ENCODE results near the gene CCDC144A. TPM values are rescaled to one million over a fixed set of nuclear protein-coding genes. Genes with fewer than 3 reads are reported as not detected.
"Not testable (repeated sequence)": the region's sequence is repeated elsewhere in the genome, so short reads cannot be mapped to it uniquely, and the experiment has no call there.

The CCDC144A gene
- total RNA-seq, 2 donors from 2014 or later = 4.0 to 8.6 TPM

GRCh38 chr17:16687151-16687550 lies 2.9 kb upstream of the CCDC144A start:
- intact Hi-C loops (cut with DNase I); H3K36me3 ChIP-seq (replicated peaks in 1 of 2; ENCODE audit: insufficient read depth in 1 of 2, low read depth in 2 of 2); H3K9me3 ChIP-seq; DNase-seq; H3K4me1 ChIP-seq; H3K4me3 ChIP-seq; H3K27ac ChIP-seq; H3K27me3 ChIP-seq; ATAC-seq: not testable (repeated sequence)
- 42 to 53% methylated on average over 5 of the region's 5 CpGs for WGBS, 2 donors

DNA sequence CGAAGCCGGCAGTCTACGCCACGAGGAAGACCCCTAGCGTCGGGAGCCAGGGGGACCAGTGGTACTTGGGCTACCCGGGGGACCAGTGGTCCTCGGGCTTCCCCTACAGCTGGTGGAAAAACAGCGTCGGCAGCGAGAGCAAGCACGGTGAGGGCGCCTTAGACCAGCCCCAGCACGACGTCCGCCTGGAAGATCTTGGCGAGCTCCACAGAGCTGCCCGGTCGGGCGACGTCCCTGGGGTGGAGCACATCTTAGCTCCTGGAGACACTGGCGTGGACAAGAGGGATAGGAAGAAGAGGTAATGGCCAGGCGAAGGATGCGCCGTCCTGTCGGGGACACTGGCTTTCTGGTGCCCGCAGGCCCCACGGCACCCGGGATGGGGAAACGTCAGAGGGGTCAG lies 406 bp downstream of the CCDC144A start:
- DNase-seq = not testable (repeated sequence)

DNA sequence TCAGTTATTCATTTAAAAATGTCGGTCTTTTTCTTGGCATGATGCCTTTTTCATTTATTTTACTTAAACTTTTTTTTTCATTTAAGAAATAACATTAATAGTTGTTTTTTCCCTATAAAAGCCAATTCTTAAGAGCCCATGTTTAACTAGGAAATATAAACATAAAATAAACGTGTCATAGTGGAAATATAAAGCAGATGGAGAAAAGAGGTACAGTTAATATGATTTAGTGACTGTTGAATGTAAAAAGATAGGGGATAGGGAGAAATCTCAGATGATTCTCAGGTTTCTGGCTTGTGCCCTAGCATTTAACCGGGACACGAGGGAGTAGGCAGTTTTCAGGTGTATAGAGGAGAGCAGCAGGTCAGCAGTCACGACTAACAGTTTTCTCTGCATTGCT lies 7.6 kb downstream of the CCDC144A start:
- 80 to 84% methylated on average over 5 of the region's 5 CpGs for WGBS, 2 donors
- H3K9me3 ChIP-seq; DNase-seq; ATAC-seq; H3K27me3 ChIP-seq; H3K27ac ChIP-seq; H3K4me3 ChIP-seq; intact Hi-C loops (cut with DNase I); H3K36me3 ChIP-seq (replicated peaks in 1 of 2; ENCODE audit: insufficient read depth in 1 of 2, low read depth in 2 of 2); H3K4me1 ChIP-seq: not testable (repeated sequence)

More for the DNA sequence above, 406 bp downstream of the CCDC144A start:
- H3K4me1 ChIP-seq; H3K4me3 ChIP-seq; intact Hi-C loops (cut with DNase I); H3K27ac ChIP-seq; H3K36me3 ChIP-seq (replicated peaks in 1 of 2; ENCODE audit: insufficient read depth in 1 of 2, low read depth in 2 of 2); H3K9me3 ChIP-seq; H3K27me3 ChIP-seq: not testable (repeated sequence)
- peak; percentile 6 for ATAC-seq
- WGBS, 2 donors = 60 to 87% methylated on average over 26 to 30 of the region's 30 CpGs

DNA sequence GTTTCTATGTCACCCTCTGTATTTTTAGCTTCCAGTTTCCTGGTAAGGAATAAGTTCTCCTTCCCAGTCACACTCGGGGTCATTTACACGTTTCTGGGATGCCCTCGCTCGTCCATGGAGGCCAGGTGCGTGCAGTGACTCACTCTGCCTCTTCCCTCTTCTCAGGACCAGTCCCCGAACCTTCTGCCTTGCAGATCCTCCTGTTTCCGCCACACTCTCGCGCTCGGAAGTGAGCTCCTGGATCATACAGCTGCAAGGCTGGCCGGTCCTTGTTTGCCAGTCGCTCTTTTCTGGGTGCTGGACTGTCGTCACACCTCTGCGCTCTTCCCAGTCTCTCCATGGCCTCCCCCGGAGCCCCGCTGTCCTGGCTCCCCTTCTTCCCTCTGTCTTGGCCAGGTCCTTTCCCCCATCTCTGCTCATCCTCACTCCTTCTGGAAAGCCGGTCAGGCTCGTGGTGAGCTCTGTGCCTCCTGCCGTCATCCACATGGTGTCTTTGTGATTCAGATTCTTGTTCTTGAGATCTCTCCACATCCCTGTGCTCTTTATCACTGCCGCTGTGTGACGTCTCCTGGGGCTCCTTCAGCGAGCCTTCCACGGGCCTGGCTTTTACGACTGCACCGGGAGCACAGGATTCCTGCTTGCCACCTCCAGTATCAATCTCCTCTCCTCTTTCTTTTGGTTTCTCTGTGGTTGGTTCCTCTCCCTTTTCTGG lies 55.6 kb downstream of the CCDC144A start:
- H3K9me3 ChIP-seq; H3K4me1 ChIP-seq; H3K4me3 ChIP-seq; H3K27me3 ChIP-seq; intact Hi-C loops (cut with DNase I); H3K27ac ChIP-seq; H3K36me3 ChIP-seq (replicated peaks in 1 of 2; ENCODE audit: insufficient read depth in 1 of 2, low read depth in 2 of 2): not testable (repeated sequence)
- DNase-seq (peak in 1 of 4 donors; percentile 7), ATAC-seq (peak; percentile 42)
- WGBS, 2 donors = 10 to 38% methylated on average over 22 to 24 of the region's 25 CpGs

- DNase-seq (peak in 1 of 4 donors; percentile 6), ATAC-seq (peak; percentile 73)
- H3K36me3 ChIP-seq (replicated peaks in 1 of 2; ENCODE audit: insufficient read depth in 1 of 2, low read depth in 2 of 2); H3K4me1 ChIP-seq; H3K9me3 ChIP-seq; H3K27ac ChIP-seq; intact Hi-C loops (cut with DNase I); H3K4me3 ChIP-seq; H3K27me3 ChIP-seq: not testable (repeated sequence)
- 10 to 23% methylated on average over 22 to 24 of the region's 24 CpGs for WGBS, 2 donors
Measured at GRCh38 chr17:16746571-16746970, 56.5 kb downstream of the CCDC144A start.

DNA sequence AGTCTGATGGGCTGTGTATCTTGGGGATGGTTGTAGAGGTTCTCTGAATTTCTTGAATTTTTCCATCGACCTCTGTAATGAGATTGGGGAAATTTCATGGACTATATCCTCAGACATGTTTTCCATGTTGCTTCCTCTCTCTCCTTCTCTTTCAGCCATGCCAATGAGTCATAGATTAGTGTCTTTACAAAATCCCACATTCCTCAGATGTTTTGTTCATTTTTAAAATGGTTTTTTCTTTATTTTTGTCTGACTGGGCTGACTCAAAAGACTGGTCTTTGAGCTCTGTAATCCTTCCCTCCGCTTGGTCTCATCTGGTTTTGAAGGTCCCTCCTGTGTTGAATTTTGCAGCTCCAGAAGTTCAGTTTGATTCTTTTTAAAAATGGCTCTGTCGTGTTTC lies 60.5 kb downstream of the CCDC144A start:
- WGBS, 2 donors = 36 to 50% methylated on average over 2 to 3 of the region's 3 CpGs
- DNase-seq; H3K4me1 ChIP-seq; H3K4me3 ChIP-seq; H3K27me3 ChIP-seq; H3K36me3 ChIP-seq (replicated peaks in 1 of 2; ENCODE audit: insufficient read depth in 1 of 2, low read depth in 2 of 2); H3K9me3 ChIP-seq; intact Hi-C loops (cut with DNase I); H3K27ac ChIP-seq; ATAC-seq: not testable (repeated sequence)

DNA sequence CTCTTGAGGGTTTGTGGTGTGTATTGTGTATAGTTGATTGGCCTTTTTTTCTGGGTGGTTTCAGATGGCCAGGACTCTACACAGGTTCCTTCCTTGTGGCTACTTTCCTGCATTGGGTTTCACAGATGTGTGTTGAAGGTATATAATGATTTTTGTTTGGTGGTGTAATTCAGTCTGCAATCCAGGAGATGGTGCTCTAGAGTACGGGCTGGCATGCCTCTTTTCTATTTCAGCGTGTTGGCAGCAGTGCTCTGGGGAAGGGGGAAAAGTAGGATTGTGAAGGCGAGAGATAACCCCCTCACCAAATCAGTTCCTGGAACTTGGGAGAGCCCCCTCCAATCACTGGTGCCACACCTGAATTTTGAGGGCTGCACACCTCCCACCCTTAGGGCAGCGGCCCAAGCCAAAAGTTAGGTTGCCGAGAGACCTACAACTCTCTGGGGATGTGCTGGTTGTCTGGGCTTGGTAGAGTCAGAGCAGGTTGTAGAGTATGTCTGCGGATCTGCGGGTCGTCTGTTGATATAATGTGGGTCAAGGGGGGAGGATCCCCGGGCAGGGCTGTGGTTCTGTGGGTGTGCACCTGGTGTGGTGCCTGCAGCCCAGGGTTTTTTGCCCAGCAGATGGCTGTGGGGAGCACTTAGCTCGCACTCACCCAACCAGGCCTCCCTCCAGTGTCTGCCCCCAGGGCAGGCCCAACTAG lies 61.3 kb downstream of the CCDC144A start:
- DNase-seq (peak in 1 of 4 donors; percentile 8), ATAC-seq (peak; percentile 45)
- TF ChIP-seq CTCF (IDR thresholded peaks at IDR 0.05) = peak in 6 of 7 experiments; percentile 41 to 61 (median 50)
- 0 to 39% methylated on average over 3 to 5 of the region's 10 CpGs for WGBS, 2 donors
- H3K4me3 ChIP-seq; intact Hi-C loops (cut with DNase I); H3K9me3 ChIP-seq; H3K4me1 ChIP-seq; H3K27me3 ChIP-seq; H3K36me3 ChIP-seq (replicated peaks in 1 of 2; ENCODE audit: insufficient read depth in 1 of 2, low read depth in 2 of 2); H3K27ac ChIP-seq: not testable (repeated sequence)

DNA sequence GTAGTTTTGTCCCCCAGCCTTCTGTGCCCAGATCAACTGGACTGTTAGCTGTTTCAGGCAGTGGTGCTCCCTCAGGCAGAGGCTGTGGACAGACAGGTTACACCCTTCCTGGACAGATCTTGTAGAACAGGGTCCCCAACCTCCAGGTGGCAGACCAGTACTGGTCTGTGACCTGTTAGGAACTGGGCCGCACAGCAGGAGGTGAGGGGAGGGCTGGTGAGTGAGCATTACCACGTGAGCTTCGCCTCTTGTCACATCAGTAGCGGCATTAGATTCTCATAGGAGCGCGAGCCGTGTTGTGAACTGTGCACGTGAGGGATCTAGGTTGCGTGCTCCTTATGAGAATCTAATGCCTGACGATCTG lies 61.9 kb downstream of the CCDC144A start:
- H3K4me3 ChIP-seq; H3K27ac ChIP-seq; intact Hi-C loops (cut with DNase I); H3K27me3 ChIP-seq; H3K36me3 ChIP-seq (replicated peaks in 1 of 2; ENCODE audit: insufficient read depth in 1 of 2, low read depth in 2 of 2); ATAC-seq; H3K9me3 ChIP-seq; H3K4me1 ChIP-seq; DNase-seq: not testable (repeated sequence)
- WGBS, 2 donors = 93% methylated on average over 8 of the region's 10 CpGs; no CpG with 5 or more reads in 1 of the 2 donors

DNA sequence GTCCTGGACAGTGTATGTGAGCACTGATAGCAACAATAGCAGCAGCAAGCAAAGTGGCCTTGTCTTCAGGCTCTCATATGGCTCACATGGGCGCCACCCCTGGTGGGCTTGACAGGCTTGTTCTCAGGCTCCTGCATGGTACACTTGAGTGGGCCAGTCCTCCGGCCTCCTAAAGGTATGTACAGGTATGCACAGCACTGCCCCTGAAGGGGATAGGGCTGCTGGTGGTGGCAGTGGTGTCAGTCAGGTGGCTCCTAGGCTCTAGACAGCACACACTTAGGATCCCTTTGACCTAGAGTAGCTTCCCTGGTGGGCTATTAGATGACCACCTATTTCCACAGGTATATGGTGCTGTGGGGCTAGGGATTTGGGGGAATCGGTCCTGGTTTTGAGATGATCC lies 67.5 kb downstream of the CCDC144A start:
- H3K9me3 ChIP-seq; H3K27ac ChIP-seq; H3K36me3 ChIP-seq (replicated peaks in 1 of 2; ENCODE audit: insufficient read depth in 1 of 2, low read depth in 2 of 2); H3K4me3 ChIP-seq; H3K27me3 ChIP-seq; ATAC-seq; DNase-seq; intact Hi-C loops (cut with DNase I); H3K4me1 ChIP-seq: not testable (repeated sequence)
- 88 to 100% methylated on average over 1 to 2 of the region's 3 CpGs for WGBS, 2 donors

- intact Hi-C loops (cut with DNase I); ATAC-seq: not testable (repeated sequence)
- WGBS, 2 donors = 78 to 87% methylated on average over 3 of the region's 3 CpGs
Measured at GRCh38 chr17:16758177-16758576, 68.1 kb downstream of the CCDC144A start.

More at GRCh38 chr17:16758177-16758576, 68.1 kb downstream of the CCDC144A start:
- H3K4me1 ChIP-seq; H3K9me3 ChIP-seq; H3K36me3 ChIP-seq (replicated peaks in 1 of 2; ENCODE audit: insufficient read depth in 1 of 2, low read depth in 2 of 2); DNase-seq; H3K4me3 ChIP-seq; H3K27ac ChIP-seq; H3K27me3 ChIP-seq: not testable (repeated sequence)
